Measurements from ENCODE around the gene ASB18. TPM values are rescaled to one million over a fixed set of nuclear protein-coding genes. Genes with fewer than 3 reads are reported as not detected.

The ASB18 gene
- total RNA-seq, 1 donor from 2014 or later = not detected

DNA sequence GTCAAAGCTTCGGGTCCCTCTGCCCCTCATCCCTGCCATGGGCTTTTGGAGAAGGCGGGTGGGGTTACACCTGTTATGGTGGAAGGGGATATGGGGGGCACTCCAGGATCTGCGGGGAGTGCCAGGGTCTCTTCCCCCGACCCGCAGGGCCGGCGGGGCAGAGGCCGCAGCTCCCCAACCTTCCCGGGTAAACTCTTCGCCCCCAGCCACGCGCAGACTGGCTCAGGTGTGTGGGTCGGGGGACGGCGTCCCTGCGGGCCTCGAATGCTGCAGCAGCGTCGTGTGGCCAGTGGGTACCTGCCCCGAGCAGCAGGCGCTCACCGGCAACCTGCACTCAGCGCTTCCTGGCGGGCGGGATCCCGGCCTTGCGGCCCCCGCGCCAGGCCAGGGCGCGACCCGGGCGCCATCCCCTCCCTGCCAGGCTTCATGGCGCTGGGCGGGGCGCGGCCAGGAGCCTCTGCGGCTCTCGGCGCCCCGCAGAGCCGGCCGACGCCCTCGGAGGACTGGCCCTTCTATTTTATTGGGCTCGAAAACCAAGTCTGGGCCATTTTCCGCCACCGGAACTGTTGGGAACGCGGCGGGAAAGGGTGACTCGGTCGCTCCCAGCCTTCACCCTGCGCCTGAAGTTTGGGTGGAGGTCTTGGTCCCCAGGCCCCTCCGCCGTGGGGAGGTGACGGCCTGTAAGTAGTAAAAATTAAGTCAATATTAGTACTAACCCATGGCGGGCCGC lies 100.6 kb downstream of the ASB18 start:
- Mint-ChIP-seq H3K9me3 (no peaks in the 10 kb centered on the region), H3K4me1 (ENCODE audit: unreplicated experiment) (no peaks in the 10 kb centered on the region), H3K4me3 (peak overlapping the region; percentile 61), H3K27ac (no peak overlapping the region), H3K36me3 (no peaks in the 10 kb centered on the region), H3K27me3 (peaks cover 69% of the 10 kb centered on the region)
- DNase-seq (ENCODE audit: extremely low spot score, unreplicated experiment) = no peak
- TF ChIP-seq, protein P1, sequence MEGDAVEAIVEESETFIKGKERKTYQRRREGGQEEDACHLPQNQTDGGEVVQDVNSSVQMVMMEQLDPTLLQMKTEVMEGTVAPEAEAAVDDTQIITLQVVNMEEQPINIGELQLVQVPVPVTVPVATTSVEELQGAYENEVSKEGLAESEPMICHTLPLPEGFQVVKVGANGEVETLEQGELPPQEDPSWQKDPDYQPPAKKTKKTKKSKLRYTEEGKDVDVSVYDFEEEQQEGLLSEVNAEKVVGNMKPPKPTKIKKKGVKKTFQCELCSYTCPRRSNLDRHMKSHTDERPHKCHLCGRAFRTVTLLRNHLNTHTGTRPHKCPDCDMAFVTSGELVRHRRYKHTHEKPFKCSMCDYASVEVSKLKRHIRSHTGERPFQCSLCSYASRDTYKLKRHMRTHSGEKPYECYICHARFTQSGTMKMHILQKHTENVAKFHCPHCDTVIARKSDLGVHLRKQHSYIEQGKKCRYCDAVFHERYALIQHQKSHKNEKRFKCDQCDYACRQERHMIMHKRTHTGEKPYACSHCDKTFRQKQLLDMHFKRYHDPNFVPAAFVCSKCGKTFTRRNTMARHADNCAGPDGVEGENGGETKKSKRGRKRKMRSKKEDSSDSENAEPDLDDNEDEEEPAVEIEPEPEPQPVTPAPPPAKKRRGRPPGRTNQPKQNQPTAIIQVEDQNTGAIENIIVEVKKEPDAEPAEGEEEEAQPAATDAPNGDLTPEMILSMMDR (conservative IDR thresholded peaks at IDR 0.05) = no peak

DNA sequence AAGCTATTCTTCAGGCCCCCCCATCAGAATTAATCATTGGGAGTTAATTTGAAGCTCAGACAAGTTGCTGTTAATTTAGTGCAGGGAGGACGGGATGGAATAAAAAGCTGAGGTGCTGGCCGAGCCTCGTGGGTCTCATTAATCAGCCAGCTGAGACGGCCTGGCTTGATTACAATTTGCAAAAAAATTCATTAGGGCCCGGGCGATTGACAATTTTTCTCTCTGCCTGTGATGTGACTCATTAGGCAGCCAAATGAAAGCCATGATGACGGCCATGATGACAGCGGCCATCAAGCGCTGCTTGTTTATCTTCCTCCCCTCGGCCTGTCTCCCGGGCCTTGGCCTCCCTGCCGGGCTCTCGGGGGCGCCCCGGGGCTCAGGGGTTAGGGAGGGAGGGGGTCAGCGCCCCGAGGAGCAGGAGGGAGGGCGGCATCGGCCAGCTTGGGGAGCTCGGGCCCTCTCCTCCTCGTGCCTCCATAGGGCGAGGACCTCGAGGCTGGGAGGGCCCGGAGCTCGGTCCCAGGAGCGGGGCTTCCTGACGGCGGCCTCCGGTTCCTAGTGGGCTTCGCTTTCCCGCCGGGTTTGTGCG lies 101.2 kb downstream of the ASB18 start:
- H3K36me3 Mint-ChIP-seq = no peaks in the 10 kb centered on the region
- H3K27ac Mint-ChIP-seq = no peak overlapping the region
- no peaks in the 10 kb centered on the region for H3K4me1 Mint-ChIP-seq (ENCODE audit: unreplicated experiment)
- peaks cover 73% of the 10 kb centered on the region for H3K27me3 Mint-ChIP-seq
- TF ChIP-seq, protein P1 (conservative IDR thresholded peaks at IDR 0.05) = no peak
- H3K4me3 Mint-ChIP-seq = peak overlapping the region; percentile 44
- no peak for DNase-seq (ENCODE audit: extremely low spot score, unreplicated experiment)
- H3K9me3 Mint-ChIP-seq = no peaks in the 10 kb centered on the region

DNA sequence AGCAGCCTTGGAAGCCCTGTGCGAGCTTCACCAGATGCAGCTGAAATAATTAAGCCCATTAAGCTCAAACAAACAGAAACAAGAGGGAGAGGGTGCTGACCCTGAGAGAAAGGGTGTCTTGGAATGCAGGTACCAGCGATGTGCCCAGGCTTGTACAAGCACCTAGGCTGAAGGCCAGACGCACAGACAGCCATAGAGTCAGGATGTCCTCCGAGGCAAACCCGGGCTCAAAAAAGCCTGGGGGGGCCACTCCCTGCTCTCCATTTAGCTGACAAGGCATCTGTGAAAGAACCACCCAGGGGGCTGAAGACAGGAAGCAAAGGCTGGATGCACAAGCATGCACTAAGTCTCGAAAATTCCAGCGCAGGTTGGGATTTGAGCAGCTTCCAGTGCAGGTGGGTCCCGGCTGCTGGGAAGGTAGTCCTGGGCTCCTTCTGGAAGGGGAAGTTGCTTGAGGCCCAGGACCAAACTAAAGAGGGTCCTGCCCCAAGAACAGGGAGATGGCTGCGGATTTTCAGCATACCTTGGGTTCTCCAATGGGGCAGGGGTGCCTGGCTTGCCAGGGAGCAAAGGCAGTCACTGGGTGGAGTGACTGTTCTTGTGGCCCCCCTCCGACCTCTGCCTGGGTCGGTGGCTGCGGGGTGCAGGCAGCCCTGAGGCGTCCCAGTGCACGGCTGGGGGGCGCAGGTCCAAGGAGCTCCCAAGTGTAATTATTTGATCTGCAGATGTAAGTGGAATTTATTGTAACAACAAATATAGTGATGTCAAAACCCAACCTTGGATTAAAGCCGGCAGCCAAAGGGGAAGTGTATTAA lies 102.0 kb downstream of the ASB18 start:
- H3K27me3 Mint-ChIP-seq = peaks cover 80% of the 10 kb centered on the region
- H3K4me1 Mint-ChIP-seq (ENCODE audit: unreplicated experiment) = no peaks in the 10 kb centered on the region
- no peaks in the 10 kb centered on the region for H3K9me3 Mint-ChIP-seq
- TF ChIP-seq, protein P1 (conservative IDR thresholded peaks at IDR 0.05) = no peak
- no peak for DNase-seq (ENCODE audit: extremely low spot score, unreplicated experiment)
- H3K36me3 Mint-ChIP-seq = no peaks in the 10 kb centered on the region
- peak overlapping the region; percentile 44 for H3K4me3 Mint-ChIP-seq
- no peak overlapping the region for H3K27ac Mint-ChIP-seq

DNA sequence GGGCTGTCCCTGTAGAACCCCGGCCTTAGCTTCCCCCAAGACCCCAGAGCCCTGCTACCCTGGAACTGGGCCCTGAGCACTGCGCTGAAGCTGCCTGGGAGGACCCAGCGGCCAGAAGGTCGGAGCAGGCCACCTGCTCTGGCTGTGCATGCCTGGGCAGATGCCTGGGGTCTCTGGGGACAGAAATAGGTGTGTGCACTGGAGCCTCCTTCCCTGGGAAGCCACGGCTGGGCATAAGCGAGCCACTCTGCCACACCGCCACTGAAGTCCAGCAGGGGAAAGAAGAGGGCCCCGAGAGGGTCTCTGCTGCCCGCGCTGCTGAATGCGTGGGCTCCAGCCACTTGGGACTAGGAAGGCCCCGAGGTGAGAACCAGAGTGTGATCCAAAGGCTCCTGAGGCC lies 102.7 kb downstream of the ASB18 start:
- Mint-ChIP-seq H3K36me3 (no peaks in the 10 kb centered on the region), H3K4me1 (ENCODE audit: unreplicated experiment) (no peaks in the 10 kb centered on the region), H3K4me3 (no peak overlapping the region), H3K9me3 (no peaks in the 10 kb centered on the region), H3K27ac (no peak overlapping the region), H3K27me3 (peaks cover 82% of the 10 kb centered on the region)
- TF ChIP-seq, protein P1 (conservative IDR thresholded peaks at IDR 0.05) = no peak
- DNase-seq (ENCODE audit: extremely low spot score, unreplicated experiment) = no peak

DNA sequence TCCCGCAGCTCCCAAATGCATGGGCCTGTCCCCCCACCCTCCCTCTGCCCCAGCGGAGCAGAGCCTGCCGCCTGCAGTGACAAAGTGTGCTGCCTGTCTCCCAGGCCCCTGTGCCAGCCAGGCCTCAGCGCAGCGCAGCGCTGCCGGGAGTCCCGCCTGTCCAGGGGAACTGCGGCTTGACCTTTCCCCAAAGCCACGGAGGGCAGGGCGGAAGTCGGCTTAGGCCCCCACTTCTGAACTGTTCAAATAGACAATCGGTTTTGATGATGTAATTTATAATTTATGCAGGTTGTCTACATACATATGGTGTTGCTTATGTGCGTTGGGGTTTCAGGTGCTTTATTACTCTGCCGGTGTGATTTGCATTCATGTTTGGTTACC lies 103.1 kb downstream of the ASB18 start:
- Mint-ChIP-seq H3K4me1 (ENCODE audit: unreplicated experiment) (no peaks in the 10 kb centered on the region), H3K27me3 (peaks cover 79% of the 10 kb centered on the region), H3K36me3 (no peaks in the 10 kb centered on the region), H3K27ac (no peak overlapping the region), H3K9me3 (no peaks in the 10 kb centered on the region), H3K4me3 (no peak overlapping the region)
- TF ChIP-seq, protein P1 (conservative IDR thresholded peaks at IDR 0.05) = no peak
- no peak for DNase-seq (ENCODE audit: extremely low spot score, unreplicated experiment)
